ENCODE measurements around the gene SLAMF1. TPM values are rescaled to one million over a fixed set of nuclear protein-coding genes. Genes with fewer than 3 reads are reported as not detected.
"Not testable (repeated sequence)": the region's sequence is repeated elsewhere in the genome, so short reads cannot be mapped to it uniquely, and the experiment has no call there.

SLAMF1 gene
- total RNA-seq, 4 donors from 2014 or later: 0.33 to 2.5 (median 0.76) TPM

DNA sequence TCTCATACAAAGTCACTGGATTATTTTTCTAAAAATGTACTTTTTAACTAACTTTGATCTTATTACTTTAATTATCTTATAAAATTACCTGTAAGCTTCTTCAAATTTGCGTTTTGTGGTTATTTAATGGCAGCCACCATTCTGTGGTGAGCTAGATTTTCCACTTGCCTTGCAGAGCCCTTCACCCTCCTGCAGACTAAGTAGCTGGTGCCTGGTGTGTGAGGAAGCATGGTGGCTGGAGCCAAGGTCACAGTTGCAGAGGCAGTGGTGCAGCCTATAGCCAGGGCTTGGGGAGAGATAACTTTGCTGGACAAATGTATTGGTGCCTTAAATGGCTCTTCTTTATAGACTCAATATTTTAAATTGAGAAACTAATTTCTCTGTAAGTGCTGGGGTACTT lies 56.4 kb downstream of the SLAMF1 start:
- Histone ChIP-seq H3K4me3 (replicated peaks in 1 of 3) (no peak overlapping the region), H3K4me1 (no peaks in the 10 kb centered on the region), H3K27me3 (no peaks in the 10 kb centered on the region), H3K9me3 (no peaks in the 10 kb centered on the region), H3K36me3 (no peaks in the 10 kb centered on the region), H3K27ac (no peak overlapping the region)
- no peak for TF ChIP-seq POLR2A (IDR thresholded peaks at IDR 0.05)
- TF ChIP-seq, protein P1, sequence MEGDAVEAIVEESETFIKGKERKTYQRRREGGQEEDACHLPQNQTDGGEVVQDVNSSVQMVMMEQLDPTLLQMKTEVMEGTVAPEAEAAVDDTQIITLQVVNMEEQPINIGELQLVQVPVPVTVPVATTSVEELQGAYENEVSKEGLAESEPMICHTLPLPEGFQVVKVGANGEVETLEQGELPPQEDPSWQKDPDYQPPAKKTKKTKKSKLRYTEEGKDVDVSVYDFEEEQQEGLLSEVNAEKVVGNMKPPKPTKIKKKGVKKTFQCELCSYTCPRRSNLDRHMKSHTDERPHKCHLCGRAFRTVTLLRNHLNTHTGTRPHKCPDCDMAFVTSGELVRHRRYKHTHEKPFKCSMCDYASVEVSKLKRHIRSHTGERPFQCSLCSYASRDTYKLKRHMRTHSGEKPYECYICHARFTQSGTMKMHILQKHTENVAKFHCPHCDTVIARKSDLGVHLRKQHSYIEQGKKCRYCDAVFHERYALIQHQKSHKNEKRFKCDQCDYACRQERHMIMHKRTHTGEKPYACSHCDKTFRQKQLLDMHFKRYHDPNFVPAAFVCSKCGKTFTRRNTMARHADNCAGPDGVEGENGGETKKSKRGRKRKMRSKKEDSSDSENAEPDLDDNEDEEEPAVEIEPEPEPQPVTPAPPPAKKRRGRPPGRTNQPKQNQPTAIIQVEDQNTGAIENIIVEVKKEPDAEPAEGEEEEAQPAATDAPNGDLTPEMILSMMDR (IDR thresholded peaks at IDR 0.05): no peak
- 85 to 93% methylated on average over 1 of the region's 1 CpG for WGBS, 2 donors
- intact Hi-C loops (cut with DNase I): no loop called here
- no peak for DNase-seq

GRCh38 chr1:160588468-160588867 lies 58.4 kb downstream of the SLAMF1 start:
- no peak for DNase-seq
- Histone ChIP-seq H3K9me3 (no peaks in the 10 kb centered on the region), H3K4me1 (no peaks in the 10 kb centered on the region), H3K4me3 (replicated peaks in 1 of 3) (no peak overlapping the region), H3K36me3 (no peaks in the 10 kb centered on the region), H3K27ac (no peak overlapping the region), H3K27me3 (no peaks in the 10 kb centered on the region)
- no peak for TF ChIP-seq POLR2A (IDR thresholded peaks at IDR 0.05)
- TF ChIP-seq, protein P1 (IDR thresholded peaks at IDR 0.05): no peak
- intact Hi-C loops (cut with DNase I): no loop called here
- 73 to 77% methylated on average over 6 of the region's 6 CpGs for WGBS, 2 donors

DNA sequence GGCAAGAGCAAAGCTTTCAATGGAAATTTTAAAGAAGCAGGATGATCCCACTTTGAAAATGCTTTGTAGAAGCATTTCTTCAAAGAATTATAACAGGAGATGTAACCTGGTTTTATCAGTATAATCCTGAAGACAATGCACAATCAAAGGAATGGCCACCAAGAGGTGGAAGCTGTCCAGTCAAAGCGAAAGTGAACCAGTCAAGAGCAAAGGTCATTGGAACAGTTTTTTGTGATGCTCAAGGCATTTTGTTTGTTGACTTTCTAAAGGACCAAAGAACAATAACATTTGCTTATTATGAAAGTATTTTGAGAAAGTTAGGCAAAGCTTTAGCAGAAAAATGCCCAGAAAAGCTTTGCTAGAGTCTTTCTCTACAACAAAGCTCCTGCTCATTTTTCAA lies 62.1 kb downstream of the SLAMF1 start:
- H3K9me3 ChIP-seq: no peaks in the 10 kb centered on the region
- H3K4me1 ChIP-seq: no peaks in the 10 kb centered on the region
- H3K27me3 ChIP-seq: no peaks in the 10 kb centered on the region
- no peak overlapping the region for H3K4me3 ChIP-seq (replicated peaks in 1 of 3)
- DNase-seq: no peak
- no peak overlapping the region for H3K27ac ChIP-seq
- TF ChIP-seq, protein P1 (IDR thresholded peaks at IDR 0.05): no peak
- TF ChIP-seq POLR2A (IDR thresholded peaks at IDR 0.05): no peak
- intact Hi-C loops (cut with DNase I): no loop called here
- 92 to 95% methylated on average over 1 of the region's 1 CpG for WGBS, 2 donors
- H3K36me3 ChIP-seq: no peaks in the 10 kb centered on the region

GRCh38 chr1:160582976-160583375 lies 63.9 kb downstream of the SLAMF1 start:
- H3K36me3 ChIP-seq; DNase-seq; H3K27me3 ChIP-seq; H3K4me3 ChIP-seq (replicated peaks in 1 of 3); H3K9me3 ChIP-seq; H3K4me1 ChIP-seq; H3K27ac ChIP-seq; intact Hi-C loops (cut with DNase I): not testable (repeated sequence)
- 92% methylated on average over 2 of the region's 2 CpGs for WGBS, 2 donors

GRCh38 chr1:160581961-160582360 lies 64.9 kb downstream of the SLAMF1 start:
- Histone ChIP-seq H3K4me1 (no peaks in the 10 kb centered on the region), H3K27ac (no peak overlapping the region), H3K9me3 (no peaks in the 10 kb centered on the region), H3K36me3 (no peaks in the 10 kb centered on the region), H3K4me3 (replicated peaks in 1 of 3) (no peak overlapping the region), H3K27me3 (no peaks in the 10 kb centered on the region)
- TF ChIP-seq, protein P1 (IDR thresholded peaks at IDR 0.05): no peak
- TF ChIP-seq POLR2A (IDR thresholded peaks at IDR 0.05): no peak
- WGBS, 2 donors: 61 to 69% methylated on average over 2 of the region's 2 CpGs
- intact Hi-C loops (cut with DNase I): no loop called here
- no peak for DNase-seq

All from thyroid gland (tissue), 4 donors.